ENCODE results near the gene PSMA7.

Gene PSMA7

DNA sequence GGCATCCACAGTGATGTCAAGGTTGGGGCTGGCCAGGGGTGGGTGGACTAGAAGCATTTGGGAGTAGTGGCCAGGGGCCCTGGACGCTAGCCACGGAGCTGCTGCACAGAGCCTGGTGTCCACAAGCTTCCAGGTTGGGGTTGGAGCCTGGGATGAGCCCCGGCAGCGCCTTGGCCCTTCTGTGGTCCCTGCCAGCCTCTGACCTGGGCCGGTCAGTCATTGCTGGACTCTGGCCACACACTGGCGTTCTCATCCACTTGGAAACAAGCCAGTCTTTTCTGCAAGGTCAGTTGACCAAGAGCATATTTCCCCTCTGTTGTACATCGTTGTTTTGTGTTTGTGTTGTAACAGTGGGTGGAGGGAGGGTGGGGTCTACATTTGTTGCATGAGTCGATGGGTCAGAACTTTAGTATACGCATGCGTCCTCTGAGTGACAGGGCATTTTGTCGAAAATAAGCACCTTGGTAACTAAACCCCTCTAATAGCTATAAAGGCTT, 8.4 kb downstream of the PSMA7 start:
- no peaks in the 10 kb centered on the region for H3K27me3 ChIP-seq (ENCODE audit: insufficient read depth, poor library complexity, severe bottlenecking)
- no peak overlapping the region for H3K27ac ChIP-seq (ENCODE audit: poor library complexity, severe bottlenecking)
- no peaks in the 10 kb centered on the region for H3K9me3 ChIP-seq (ENCODE audit: severe bottlenecking)
- DNase-seq (ENCODE audit: low spot score): no peak
- no peak overlapping the region for H3K4me3 ChIP-seq (ENCODE audit: severe bottlenecking)
- ATAC-seq (ENCODE audit: low read depth): no peak
- no peak for TF ChIP-seq CTCF (IDR thresholded peaks at IDR 0.05; ENCODE audit: poor library complexity, severe bottlenecking)
- H3K4me1 ChIP-seq (ENCODE audit: insufficient read depth, poor library complexity, severe bottlenecking): no peaks in the 10 kb centered on the region
- peaks cover 97% of the 10 kb centered on the region for H3K36me3 ChIP-seq (ENCODE audit: low read depth)

DNA sequence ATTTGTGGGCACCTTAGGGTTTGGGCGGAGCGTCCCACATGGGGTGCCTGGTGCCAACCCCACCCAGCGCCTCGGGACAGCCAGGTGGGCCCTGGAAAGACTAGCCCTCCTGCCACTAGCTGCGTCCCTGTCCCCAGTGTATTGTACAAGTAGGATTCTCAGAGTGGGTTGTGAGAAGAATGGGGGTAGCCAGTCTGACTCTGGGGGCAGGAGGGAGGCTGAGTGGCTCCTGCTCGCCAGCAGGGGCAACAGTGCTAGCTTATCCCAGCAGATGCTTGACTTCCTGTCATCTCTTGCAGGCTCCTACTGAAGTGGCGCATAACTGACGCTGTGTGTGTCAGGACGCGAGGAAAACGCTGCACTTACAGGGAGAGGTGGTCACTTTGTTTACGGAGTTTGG, 9.3 kb downstream of the PSMA7 start:
- no peak; the same call in 2 of the 3 replicates for ATAC-seq (ENCODE audit: low read depth)
- no peaks in the 10 kb centered on the region for H3K27me3 ChIP-seq (ENCODE audit: insufficient read depth, poor library complexity, severe bottlenecking)
- H3K27ac ChIP-seq (ENCODE audit: poor library complexity, severe bottlenecking): no peak overlapping the region
- TF ChIP-seq CTCF (IDR thresholded peaks at IDR 0.05; ENCODE audit: poor library complexity, severe bottlenecking): peak; percentile 25
- peaks cover 97% of the 10 kb centered on the region for H3K36me3 ChIP-seq (ENCODE audit: low read depth)
- H3K4me1 ChIP-seq (ENCODE audit: insufficient read depth, poor library complexity, severe bottlenecking): no peaks in the 10 kb centered on the region
- no peak overlapping the region for H3K4me3 ChIP-seq (ENCODE audit: severe bottlenecking)
- H3K9me3 ChIP-seq (ENCODE audit: severe bottlenecking): no peaks in the 10 kb centered on the region
- DNase-seq (ENCODE audit: low spot score): no peak

- H3K27me3 ChIP-seq (ENCODE audit: insufficient read depth, poor library complexity, severe bottlenecking): no peaks in the 10 kb centered on the region
- no peaks in the 10 kb centered on the region for H3K4me1 ChIP-seq (ENCODE audit: insufficient read depth, poor library complexity, severe bottlenecking)
- ATAC-seq (ENCODE audit: low read depth) (no peak), DNase-seq (ENCODE audit: low spot score) (peak; percentile 84)
- peaks cover 97% of the 10 kb centered on the region for H3K36me3 ChIP-seq (ENCODE audit: low read depth)
- no peak for TF ChIP-seq CTCF (IDR thresholded peaks at IDR 0.05; ENCODE audit: poor library complexity, severe bottlenecking)
- no peaks in the 10 kb centered on the region for H3K9me3 ChIP-seq (ENCODE audit: severe bottlenecking)
- H3K4me3 ChIP-seq (ENCODE audit: severe bottlenecking): no peak overlapping the region
- H3K27ac ChIP-seq (ENCODE audit: poor library complexity, severe bottlenecking): no peak overlapping the region
Measured at GRCh38 chr20:62133051-62133845, 9.9 kb downstream of the PSMA7 start.

GRCh38 chr20:62132421-62132820, 10.8 kb downstream of the PSMA7 start:
- ATAC-seq (ENCODE audit: low read depth): no peak
- peaks cover 97% of the 10 kb centered on the region for H3K36me3 ChIP-seq (ENCODE audit: low read depth)
- no peaks in the 10 kb centered on the region for H3K4me1 ChIP-seq (ENCODE audit: insufficient read depth, poor library complexity, severe bottlenecking)
- H3K27ac ChIP-seq (ENCODE audit: poor library complexity, severe bottlenecking): no peak overlapping the region
- TF ChIP-seq CTCF (IDR thresholded peaks at IDR 0.05; ENCODE audit: poor library complexity, severe bottlenecking): no peak
- no peak overlapping the region for H3K4me3 ChIP-seq (ENCODE audit: severe bottlenecking)
- no peaks in the 10 kb centered on the region for H3K9me3 ChIP-seq (ENCODE audit: severe bottlenecking)
- no peaks in the 10 kb centered on the region for H3K27me3 ChIP-seq (ENCODE audit: insufficient read depth, poor library complexity, severe bottlenecking)
- no peak for DNase-seq (ENCODE audit: low spot score)

Data from RWPE2 (cell line).